Gastroesophageal sphincter (tissue), 3 donors: ENCODE results near the gene PSEN2.

Source experiments
- POLR2A ChIP-seq, 2 donors: fragments of 450-650 bp; IDR thresholded peaks; one replicate each; pipeline ENCODE4 v1.6.1; 2017; ENCODE audit warnings: antibody characterized with exemption in 2 of 2, mild to moderate bottlenecking in 2 of 2, moderate library complexity in 1 of 2
- POLR2AphosphoS5 ChIP-seq: sonication (generic); formaldehyde crosslinking; IDR thresholded peaks from one replicate; pipeline ENCODE4 v1.6.1; 2017; ENCODE audit warnings: antibody characterized with exemption
- TF ChIP-seq, protein P1 (sequence below), 4 experiments: fragments of 200-600 bp in 2 of 4; fragments of 450-650 bp in 2 of 4; sonication (generic) in 1 of 4; IDR thresholded peaks; one replicate each; pipeline ENCODE4 v1.5.1; 2017 to 2019; ENCODE audit warnings: antibody characterized with exemption in 4 of 4, mild to moderate bottlenecking in 2 of 4, moderate library complexity in 2 of 4

DNA sequence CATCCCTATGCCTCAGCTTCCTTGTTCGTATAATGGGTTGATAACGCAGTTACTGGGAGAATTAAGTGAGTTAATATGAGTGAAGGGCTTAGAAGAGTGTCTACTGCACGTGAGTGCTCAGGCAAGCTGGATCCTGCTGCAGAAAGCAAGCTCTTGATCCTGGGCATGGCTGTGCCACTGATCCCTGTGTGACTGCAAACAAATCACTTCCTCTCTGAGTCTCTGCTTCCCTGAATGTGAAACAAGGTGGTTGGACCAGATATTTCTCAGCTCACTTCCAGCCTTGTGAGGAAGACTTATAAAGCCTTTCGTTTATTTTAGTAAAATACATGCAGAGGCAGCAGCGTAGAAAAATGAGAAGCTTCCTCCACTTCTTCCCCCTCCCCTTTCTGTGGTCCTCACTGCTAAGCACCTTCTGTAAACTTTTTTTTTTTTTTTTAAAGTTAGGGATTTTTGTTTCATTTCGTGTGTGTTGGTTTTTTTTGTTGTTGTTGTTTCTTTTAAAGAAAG, 13.8 kb downstream of the PSEN2 start:
- no peak for TF ChIP-seq POLR2AphosphoS5
- no peak for TF ChIP-seq POLR2A (IDR thresholded peaks at IDR 0.05)
- TF ChIP-seq, protein P1, sequence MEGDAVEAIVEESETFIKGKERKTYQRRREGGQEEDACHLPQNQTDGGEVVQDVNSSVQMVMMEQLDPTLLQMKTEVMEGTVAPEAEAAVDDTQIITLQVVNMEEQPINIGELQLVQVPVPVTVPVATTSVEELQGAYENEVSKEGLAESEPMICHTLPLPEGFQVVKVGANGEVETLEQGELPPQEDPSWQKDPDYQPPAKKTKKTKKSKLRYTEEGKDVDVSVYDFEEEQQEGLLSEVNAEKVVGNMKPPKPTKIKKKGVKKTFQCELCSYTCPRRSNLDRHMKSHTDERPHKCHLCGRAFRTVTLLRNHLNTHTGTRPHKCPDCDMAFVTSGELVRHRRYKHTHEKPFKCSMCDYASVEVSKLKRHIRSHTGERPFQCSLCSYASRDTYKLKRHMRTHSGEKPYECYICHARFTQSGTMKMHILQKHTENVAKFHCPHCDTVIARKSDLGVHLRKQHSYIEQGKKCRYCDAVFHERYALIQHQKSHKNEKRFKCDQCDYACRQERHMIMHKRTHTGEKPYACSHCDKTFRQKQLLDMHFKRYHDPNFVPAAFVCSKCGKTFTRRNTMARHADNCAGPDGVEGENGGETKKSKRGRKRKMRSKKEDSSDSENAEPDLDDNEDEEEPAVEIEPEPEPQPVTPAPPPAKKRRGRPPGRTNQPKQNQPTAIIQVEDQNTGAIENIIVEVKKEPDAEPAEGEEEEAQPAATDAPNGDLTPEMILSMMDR (IDR thresholded peaks at IDR 0.05): no peak
